Measurements from ENCODE around the gene ATP6V1B1.

DNA sequence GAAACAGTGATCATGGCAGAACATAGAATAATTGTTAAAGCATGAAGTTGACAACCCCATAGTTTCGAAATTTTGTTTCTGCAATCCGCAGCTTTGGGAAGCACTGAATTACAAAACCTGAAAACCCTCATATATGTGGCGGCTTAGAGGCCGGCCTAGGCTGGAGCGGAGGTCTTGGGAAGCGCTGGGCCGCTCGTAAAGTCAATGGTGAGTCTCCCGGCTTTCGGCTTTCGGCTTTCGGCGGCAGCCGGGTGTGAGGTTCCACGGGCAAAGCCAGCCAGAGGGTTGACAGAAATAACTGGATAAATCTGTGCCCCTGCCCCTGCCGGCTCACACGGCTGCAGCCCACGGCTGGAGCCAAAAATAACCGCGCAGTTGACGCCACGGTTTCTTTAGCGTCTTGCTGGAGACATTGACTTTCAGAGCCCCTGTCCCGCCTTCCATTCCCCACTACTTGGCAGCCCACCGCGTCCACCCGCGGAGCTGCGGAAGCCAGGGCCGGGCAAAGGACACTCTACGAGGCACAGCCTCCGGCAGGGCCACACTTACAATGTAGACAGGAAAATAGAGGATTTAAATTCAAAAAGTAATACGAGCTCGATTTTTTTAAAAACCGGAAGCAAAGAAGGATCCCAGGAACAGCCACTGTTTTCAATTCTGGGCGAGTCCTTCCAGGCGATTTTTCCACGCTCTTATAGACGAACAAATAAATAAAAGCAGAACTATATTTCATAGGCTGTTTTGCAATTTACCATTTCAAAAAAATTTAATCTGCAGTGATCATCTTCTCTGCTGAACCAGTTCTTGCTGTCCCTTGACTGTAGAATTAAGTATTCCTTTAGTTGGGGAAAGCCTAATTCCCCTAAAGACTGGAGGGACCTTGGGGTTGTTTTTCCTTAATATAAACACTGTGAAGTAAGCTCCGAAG, 28.3 kb upstream of the ATP6V1B1 start:
- TF ChIP-seq, protein P1, sequence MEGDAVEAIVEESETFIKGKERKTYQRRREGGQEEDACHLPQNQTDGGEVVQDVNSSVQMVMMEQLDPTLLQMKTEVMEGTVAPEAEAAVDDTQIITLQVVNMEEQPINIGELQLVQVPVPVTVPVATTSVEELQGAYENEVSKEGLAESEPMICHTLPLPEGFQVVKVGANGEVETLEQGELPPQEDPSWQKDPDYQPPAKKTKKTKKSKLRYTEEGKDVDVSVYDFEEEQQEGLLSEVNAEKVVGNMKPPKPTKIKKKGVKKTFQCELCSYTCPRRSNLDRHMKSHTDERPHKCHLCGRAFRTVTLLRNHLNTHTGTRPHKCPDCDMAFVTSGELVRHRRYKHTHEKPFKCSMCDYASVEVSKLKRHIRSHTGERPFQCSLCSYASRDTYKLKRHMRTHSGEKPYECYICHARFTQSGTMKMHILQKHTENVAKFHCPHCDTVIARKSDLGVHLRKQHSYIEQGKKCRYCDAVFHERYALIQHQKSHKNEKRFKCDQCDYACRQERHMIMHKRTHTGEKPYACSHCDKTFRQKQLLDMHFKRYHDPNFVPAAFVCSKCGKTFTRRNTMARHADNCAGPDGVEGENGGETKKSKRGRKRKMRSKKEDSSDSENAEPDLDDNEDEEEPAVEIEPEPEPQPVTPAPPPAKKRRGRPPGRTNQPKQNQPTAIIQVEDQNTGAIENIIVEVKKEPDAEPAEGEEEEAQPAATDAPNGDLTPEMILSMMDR (conservative IDR thresholded peaks at IDR 0.05; ENCODE audit: low read depth in 2 of 2) = no peak
- TF ChIP-seq, protein P2, sequence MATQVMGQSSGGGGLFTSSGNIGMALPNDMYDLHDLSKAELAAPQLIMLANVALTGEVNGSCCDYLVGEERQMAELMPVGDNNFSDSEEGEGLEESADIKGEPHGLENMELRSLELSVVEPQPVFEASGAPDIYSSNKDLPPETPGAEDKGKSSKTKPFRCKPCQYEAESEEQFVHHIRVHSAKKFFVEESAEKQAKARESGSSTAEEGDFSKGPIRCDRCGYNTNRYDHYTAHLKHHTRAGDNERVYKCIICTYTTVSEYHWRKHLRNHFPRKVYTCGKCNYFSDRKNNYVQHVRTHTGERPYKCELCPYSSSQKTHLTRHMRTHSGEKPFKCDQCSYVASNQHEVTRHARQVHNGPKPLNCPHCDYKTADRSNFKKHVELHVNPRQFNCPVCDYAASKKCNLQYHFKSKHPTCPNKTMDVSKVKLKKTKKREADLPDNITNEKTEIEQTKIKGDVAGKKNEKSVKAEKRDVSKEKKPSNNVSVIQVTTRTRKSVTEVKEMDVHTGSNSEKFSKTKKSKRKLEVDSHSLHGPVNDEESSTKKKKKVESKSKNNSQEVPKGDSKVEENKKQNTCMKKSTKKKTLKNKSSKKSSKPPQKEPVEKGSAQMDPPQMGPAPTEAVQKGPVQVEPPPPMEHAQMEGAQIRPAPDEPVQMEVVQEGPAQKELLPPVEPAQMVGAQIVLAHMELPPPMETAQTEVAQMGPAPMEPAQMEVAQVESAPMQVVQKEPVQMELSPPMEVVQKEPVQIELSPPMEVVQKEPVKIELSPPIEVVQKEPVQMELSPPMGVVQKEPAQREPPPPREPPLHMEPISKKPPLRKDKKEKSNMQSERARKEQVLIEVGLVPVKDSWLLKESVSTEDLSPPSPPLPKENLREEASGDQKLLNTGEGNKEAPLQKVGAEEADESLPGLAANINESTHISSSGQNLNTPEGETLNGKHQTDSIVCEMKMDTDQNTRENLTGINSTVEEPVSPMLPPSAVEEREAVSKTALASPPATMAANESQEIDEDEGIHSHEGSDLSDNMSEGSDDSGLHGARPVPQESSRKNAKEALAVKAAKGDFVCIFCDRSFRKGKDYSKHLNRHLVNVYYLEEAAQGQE (IDR thresholded peaks at IDR 0.05; ENCODE audit: unreplicated experiment) = no peak
- TF ChIP-seq POLR2AphosphoS5 (IDR thresholded peaks at IDR 0.05; ENCODE audit: low read depth) = no peak
- peak; percentile 99 for TF ChIP-seq EZH2 (IDR thresholded peaks at IDR 0.05; ENCODE audit: low read depth, unreplicated experiment)
- no peak for TF ChIP-seq STAT1 (IDR thresholded peaks at IDR 0.05; ENCODE audit: unreplicated experiment)
- no peak for TF ChIP-seq CREB1 (CRISPR knock-in tag; IDR thresholded peaks at IDR 0.05; ENCODE audit: low read depth)
- TF ChIP-seq, protein P3, sequence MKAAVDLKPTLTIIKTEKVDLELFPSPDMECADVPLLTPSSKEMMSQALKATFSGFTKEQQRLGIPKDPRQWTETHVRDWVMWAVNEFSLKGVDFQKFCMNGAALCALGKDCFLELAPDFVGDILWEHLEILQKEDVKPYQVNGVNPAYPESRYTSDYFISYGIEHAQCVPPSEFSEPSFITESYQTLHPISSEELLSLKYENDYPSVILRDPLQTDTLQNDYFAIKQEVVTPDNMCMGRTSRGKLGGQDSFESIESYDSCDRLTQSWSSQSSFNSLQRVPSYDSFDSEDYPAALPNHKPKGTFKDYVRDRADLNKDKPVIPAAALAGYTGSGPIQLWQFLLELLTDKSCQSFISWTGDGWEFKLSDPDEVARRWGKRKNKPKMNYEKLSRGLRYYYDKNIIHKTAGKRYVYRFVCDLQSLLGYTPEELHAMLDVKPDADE (IDR thresholded peaks at IDR 0.05) = no peak
- no peak for TF ChIP-seq ZNF114 (CRISPR knock-in tag; IDR thresholded peaks at IDR 0.05)
- peak; percentile 96 for TF ChIP-seq EZH2phosphoT487 (IDR thresholded peaks at IDR 0.05; ENCODE audit: unreplicated experiment)
- TF ChIP-seq ZNF331 (CRISPR knock-in tag; IDR thresholded peaks at IDR 0.05; ENCODE audit: low read depth) = no peak
- TF ChIP-seq JUNB (IDR thresholded peaks at IDR 0.05; ENCODE audit: unreplicated experiment) = no peak
- no peak for TF ChIP-seq NANOG (IDR thresholded peaks at IDR 0.05; ENCODE audit: borderline replicate concordance)
